HG03139 (cell line): ENCODE measurements around the gene ATP6V0C.
"Not testable (repeated sequence)": the region's sequence is repeated elsewhere in the genome, so short reads cannot be mapped to it uniquely, and the experiment has no call there.

Source experiments
- ATAC-seq: cut with Tn5 transposase; IDR thresholded peaks from one replicate; pipeline ENCODE4 v1.9.1; 2021; ENCODE audit not compliant: unreplicated experiment

Gene ATP6V0C

DNA sequence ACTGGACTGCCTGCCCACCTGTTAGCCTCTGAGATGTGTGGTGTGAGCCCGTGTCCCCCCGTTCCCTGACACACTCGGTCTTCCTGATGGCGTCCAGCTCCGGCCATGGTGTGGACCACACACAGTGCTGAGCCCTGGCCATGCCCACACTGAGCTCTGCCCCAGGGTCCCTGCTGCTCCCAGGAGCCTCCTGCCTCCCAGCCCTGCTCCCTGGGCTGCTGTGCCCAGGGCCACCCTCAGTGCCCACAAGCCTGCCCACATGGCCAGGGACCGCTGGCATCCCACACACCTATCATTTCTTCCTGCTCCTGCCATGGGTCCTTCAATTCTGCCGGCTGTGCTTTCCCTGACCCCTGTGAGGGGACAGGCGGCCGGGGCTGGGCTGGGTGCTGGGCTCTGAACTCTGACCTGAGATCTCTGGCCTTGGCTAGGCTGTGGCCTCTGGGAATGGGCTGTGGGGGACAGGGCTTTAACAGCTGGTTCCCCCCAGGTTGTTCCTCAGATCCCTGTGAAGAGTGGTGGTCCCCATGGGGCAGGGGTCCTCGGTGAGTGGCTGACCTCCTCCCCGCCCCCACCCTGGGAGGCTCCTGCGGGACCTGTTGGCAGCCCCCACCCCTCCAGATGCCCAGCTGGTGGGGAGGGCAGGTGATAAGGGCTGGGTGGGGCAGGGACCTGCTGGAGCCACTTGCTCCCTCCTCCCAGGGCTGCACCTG lies 13.5 kb downstream of the ATP6V0C start:
- ATAC-seq: no peak

- no peak for ATAC-seq
Observed at GRCh38 chr16:2527784-2528100, 14.0 kb downstream of the ATP6V0C start.

DNA sequence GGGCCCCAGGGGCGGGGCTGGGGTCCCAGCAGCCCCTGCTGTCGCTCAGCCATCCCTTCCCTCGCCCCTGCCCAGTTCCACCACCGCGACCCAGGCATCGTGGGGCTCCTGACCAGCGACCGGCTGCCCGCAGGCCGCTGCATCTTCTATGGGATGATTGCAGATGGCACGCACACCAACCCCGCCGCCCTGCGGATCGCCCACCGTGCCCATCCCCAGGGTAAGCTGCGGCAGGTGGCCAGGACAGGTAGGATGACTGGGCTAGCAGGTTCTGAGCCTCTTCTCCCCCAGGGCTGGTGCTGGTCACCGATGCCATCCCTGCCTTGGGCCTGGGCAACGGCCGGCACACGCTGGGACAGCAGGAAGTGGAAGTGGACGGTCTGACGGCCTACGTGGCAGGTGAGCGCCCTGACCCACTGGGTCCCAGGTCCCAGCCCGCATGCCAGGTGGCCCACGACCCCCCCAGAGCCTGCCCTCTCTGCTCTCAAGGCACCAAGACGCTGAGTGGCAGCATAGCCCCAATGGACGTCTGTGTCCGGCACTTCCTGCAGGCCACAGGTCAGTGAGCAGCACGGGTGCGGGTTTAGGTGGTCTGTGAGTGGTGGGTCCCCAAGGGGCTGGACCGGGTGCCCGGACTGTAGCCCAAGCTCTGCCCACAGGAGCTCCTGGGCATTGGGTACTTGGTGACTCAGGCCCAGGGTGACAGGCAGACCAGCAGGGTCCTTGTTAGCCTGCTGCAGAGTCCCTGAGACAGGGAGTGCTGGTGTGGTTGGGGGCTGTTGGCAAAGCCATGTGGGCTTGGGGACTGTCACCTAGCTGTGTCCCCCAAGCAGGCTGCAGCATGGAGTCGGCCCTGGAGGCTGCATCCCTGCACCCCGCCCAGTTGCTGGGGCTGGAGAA lies 14.7 kb downstream of the ATP6V0C start:
- no peak for ATAC-seq

GRCh38 chr16:2529061-2529931 lies 15.5 kb downstream of the ATP6V0C start:
- no peak for ATAC-seq

- ATAC-seq: no peak
Observed at GRCh38 chr16:2529961-2530628, 16.3 kb downstream of the ATP6V0C start.

DNA sequence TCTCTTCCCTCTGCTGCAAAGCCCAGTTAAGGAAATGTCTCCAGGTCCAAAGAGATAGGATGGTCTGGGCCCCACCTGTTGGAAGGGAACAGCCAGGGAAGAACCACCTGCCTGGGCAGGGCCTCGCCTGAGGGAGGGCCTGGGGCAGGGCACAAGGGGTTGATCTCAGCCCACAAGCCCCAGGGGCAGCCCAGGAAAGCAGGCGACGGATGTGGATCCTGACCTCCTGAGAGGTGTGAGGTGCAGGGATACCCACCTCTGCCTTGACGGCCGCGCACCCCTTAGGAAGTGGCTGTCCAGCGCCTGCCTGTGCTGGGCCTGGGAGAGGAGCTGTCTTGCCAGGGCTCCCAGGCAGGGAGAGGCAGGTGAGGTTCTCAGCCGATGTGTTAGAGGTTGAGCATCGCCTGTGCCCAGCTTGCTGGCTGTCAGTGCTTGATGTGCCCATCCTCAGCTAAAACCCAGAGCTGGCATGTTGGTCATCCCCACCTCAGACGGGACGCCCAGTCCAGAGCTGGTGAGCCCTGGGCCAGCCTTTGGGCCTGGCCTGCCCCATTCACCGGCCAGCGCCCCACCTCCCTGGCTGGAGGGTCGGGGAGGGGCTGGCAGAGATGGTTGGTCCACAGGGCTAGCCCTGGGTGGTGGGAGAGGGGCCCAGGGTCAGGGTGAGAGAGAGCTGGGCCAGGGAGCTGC lies 17.0 kb downstream of the ATP6V0C start:
- ATAC-seq: no peak

DNA sequence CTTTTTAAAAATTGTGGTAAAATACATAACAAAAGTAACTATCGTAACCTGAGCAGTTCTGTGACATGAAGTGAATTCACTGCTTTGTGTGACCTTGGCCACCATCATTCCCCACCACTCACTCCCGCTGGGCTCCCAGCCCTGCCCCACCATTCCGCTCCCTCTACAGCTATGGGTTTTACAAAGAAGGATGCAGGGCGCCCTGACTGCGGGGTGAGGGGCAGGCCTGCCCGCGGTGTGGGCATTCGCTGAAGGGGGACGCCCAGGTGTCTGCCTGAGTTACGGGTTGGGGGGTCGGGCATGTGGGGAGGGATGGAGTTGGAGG lies 17.6 kb downstream of the ATP6V0C start, which contains the start of gene CEMP1:
CEMP1 (minus strand) TSS at position 38 of the 325 bp plus-strand sequence. CDS start 335 bp downstream, outside the sequence.
- no peak for ATAC-seq

DNA sequence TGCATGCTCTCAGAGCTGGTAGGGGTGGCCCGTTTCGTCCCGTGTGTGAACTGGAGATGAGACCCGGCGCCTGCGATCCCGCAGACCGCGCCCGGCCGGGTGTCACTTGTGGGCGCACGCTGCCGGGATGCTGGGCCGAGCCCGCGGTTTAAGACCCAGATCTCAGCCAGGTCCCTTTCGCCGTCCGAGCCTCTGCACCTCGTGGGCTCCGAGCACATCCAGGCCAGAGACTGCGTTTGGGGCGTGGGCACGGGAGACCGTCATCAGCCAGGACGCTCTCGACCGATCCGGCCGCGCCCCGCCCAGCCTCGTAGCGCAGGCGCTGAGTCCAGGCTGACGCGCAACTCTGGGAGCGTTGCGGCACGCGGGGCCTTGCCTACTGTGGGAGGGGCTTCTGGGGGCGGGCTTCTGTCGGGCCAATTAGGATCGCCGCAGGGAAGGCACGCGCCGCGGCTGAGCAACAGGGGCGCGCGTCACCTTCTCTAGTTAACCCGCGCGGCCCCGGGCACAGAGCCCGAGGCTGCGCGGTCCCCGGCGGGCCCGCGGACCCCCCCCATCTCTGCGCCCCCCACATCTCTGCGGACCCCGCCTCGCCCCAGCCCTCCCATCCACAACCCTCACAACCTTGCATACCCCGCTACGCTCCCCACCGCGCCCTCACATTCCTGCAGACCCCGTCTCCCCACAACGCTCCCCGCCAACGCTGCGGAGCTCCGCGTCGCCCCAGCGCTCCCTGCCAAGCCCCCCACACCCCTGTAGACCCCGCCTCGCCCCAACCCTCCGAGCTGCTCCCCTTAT lies 18.1 kb downstream of the ATP6V0C start:
- ATAC-seq: peak; percentile 66

- ATAC-seq: no peak
Observed at GRCh38 chr16:2532494-2533141, 18.9 kb downstream of the ATP6V0C start.

GRCh38 chr16:2533142-2533755 lies 19.5 kb downstream of the ATP6V0C start:
- not testable (repeated sequence) for ATAC-seq

- ATAC-seq: no peak
Observed at GRCh38 chr16:2533912-2534311, 20.2 kb downstream of the ATP6V0C start.

DNA sequence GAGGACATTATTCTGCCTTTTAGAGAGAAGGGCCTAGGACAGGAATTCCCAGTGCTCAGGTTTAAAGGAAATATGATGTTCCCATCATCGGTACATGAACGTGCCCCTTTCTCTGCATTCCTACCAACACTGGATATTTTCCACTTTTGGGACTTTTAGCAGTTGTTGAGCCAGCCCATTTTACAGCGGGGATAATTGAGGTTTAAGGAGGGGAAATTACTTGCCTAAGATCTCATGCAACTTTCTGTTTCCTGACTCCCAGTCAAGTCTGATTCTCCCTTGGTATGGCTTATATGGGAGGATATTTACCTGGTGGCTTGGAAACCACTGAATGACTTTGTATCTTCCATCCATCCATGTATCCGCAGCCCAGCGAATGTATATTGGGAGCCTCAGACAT lies 20.6 kb downstream of the ATP6V0C start:
- not testable (repeated sequence) for ATAC-seq

DNA sequence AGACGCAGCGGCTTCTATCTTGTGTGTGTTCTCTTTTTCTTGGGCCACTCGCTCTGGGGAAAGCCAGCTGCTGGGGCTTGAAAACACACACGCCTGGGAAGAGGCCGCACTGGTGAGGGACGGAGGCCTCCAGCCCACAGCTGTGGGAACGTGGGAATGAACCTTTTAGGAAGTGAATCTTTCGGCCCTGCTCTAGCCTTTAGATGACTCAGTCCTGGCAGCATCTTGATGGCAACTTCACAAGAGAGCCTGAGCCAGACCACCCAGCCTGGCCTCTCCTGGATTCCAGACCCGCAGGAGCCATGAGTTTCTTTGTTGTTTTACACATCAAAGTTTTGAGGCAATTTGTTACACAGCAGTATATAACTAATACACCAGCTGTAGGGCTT lies 21.9 kb downstream of the ATP6V0C start:
- no peak for ATAC-seq

DNA sequence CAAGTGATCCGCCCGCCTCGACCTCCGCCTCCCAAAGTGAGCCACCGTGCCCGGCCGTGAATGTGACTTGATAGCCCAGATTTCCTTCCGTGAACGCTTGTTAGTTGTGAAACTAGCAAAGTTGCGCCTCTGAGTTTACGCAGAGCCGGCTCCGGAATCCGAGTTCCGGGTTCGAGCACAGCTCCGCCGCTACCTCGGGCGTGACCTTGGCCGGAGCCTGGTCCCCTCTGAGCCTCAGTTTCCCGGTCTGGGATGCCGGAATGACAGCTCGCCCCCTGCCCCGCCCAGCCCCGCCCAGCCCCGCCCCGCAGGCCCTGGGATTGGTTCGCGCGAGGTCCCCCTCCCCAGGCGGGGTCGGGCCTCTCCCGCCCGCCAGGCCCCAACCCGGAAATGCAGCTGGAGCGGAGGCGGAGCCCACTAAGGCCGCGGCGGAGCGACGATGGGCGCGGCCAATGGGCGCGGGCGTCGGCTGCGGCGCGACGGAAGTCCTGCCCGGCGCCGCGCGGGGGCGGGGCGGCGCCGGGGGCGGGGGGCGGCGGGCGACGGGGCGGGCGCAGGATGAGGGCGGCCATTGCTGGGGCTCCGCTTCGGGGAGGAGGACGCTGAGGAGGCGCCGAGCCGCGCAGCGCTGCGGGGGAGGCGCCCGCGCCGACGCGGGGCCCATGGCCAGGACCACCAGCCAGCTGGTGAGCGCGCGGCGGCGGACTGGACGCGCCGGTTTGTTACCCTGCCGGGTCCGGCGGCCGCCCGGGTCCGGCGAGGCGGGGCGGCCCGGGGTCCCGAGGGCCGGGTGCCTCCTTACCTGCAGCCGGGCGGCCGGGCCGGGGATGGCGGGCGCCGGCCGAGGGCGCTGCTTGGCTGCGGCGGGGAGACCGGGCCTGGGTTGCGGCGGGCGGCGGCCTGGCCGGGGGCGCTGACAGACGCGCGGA lies 24.0 kb downstream of the ATP6V0C start, which contains the start of gene PDPK1:
PDPK1 (plus strand) TSS at position 571 of the 929 bp plus-strand sequence; CDS start at position 663, 92 bp downstream.
- ATAC-seq: peak; percentile 80

- not testable (repeated sequence) for ATAC-seq
Observed at GRCh38 chr16:2539192-2539844, 25.6 kb downstream of the ATP6V0C start.

DNA sequence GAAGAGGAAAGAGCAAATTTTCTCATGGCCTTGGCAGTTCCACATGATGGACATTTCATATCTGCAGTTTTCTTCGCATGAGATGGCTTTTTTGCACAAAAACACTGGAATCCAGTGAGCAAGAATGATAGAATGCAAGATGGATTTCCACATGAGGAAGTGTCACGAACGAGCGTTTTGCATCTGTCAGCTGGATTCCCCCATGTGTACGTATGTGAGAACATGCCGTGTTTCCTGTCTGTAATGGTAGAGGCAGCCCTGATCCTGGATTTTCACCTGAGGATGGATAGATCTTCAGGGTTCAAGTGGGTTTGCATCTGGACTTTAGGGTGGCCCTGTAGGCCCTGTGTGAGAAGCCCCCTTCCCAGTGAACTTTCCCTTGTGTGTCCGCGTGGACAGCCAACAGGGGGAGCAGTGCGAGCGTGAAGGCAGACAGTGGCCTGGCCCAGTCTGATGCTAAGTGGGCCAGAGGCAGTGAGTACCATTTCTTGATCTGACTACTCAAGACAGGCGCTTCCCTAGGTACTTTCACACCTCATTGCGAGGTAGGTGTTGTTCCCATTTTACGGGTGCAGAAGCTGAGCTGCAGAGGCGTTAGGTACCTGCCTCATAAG lies 26.2 kb downstream of the ATP6V0C start:
- not testable (repeated sequence) for ATAC-seq
